PC-9 (cell line): ENCODE results near the gene PTPN18.

Experiments used
- CTCF ChIP-seq: fragments of 200-600 bp; sonication (generic); conservative IDR thresholded peaks from 2 replicates; pipeline ENCODE4 v1.6.1; 2017; ENCODE audit warnings: mixed run types, antibody characterized with exemption, mild to moderate bottlenecking, moderate library complexity
- EZH2 ChIP-seq: fragments of 200-600 bp; sonication (generic); IDR thresholded peaks from 2 replicates; pipeline ENCODE4 v1.8.0; 2017; ENCODE audit warnings: antibody characterized with exemption, low read depth

GRCh38 chr2:130316596-130316995 lies 39.3 kb upstream of the PTPN18 start:
- TF ChIP-seq CTCF (no peak), EZH2 (no peak)
